Thyroid gland (tissue), 4 donors: ENCODE data around the gene FARS2. TPM values are rescaled to one million over a fixed set of nuclear protein-coding genes. Genes with fewer than 3 reads are reported as not detected.

Experiments
- DNase-seq, 2 donors: peaks; one replicate each; pipeline ENCODE4 v3.0.0-alpha.2; 2019
- H3K27ac ChIP-seq, 3 donors: fragments of 200-600 bp; sonication (generic); 1 replicate in 2 of 3; 2 replicates in 1 of 3; pipeline ENCODE4 v1.5.1; 2016 to 2019; ENCODE audit warnings: mild to moderate bottlenecking in 1 of 3, moderate library complexity in 1 of 3
- H3K27me3 ChIP-seq: fragments of 200-600 bp; sonication (generic); one replicate; pipeline ENCODE4 v1.5.1; 2019
- H3K36me3 ChIP-seq, 2 donors: fragments of 200-600 bp; sonication (generic); one replicate each; pipeline ENCODE4 v1.5.1; 2016 to 2019
- H3K4me1 ChIP-seq, 2 donors: fragments of 200-600 bp; sonication (generic); one replicate each; pipeline ENCODE4 v1.5.1; 2017 to 2019
- H3K4me3 ChIP-seq, 3 donors: fragments of 200-600 bp; sonication (generic); replicated peaks in 1 of 3; 1 replicate in 2 of 3; 2 replicates in 1 of 3; pipeline ENCODE4 v1.5.1; 2016; ENCODE audit warnings: mild to moderate bottlenecking in 1 of 3
- H3K9me3 ChIP-seq: fragments of 200-600 bp; sonication (generic); one replicate; pipeline ENCODE4 v1.5.1; 2017
- POLR2A ChIP-seq, 2 donors: fragments of 450-650 bp; IDR thresholded peaks; one replicate each; pipeline ENCODE4 v1.6.1; 2017; ENCODE audit warnings: antibody characterized with exemption in 2 of 2, mild to moderate bottlenecking in 2 of 2, moderate library complexity in 1 of 2
- WGBS, 2 donors: methylation state at CpG; one replicate each; pipeline ENCODE4 v1.1.5; 2017; 5-methylcytosine and 5-hydroxymethylcytosine counted together
- intact Hi-C: fragments of 100-400 bp; cut with DNase I; formaldehyde crosslinking; loops from one replicate; pipeline ENCODE4 v1.15.1; 2023
- total RNA-seq, 4 donors: library from RNA; depleted of rRNA; stranded (reverse); fragments of >200 nt; gene quantifications; one replicate each; pipeline ENCODE4 v1.2.3, GENCODE V29; 2016
- TF ChIP-seq, protein P1 (sequence below), 6 experiments: fragments of 200-600 bp in 3 of 6; fragments of 450-650 bp in 3 of 6; sonication (generic) in 3 of 6; IDR thresholded peaks; one replicate each; pipeline ENCODE4 v1.5.1; 2016 to 2019; ENCODE audit warnings: antibody characterized with exemption in 6 of 6, mild to moderate bottlenecking in 2 of 6, inconsistent platforms in 1 of 6, moderate library complexity in 1 of 6

The FARS2 gene
- total RNA-seq, 4 donors from 2014 or later = 27.4 to 47.1 (median 34.2) TPM

DNA sequence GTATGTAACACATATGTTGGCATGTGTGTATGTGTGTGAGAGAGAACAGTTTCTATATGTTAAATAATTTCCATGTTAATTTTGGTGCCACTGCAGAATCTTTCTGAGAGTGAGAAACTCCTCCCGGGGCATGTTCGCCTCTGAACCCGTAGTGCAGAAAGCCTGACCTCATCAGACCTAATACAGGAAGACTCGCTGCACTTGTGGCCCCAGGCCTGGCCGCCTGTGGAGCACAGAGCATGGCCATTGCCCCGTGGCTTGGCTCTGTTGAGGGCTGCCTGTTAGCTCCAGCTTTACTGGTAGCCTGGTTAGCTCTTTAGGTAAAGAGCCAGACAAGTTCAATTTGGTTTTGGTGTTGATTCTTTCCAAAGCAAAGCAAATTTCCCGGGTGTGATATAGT lies 25.5 kb downstream of the FARS2 start:
- DNase-seq = no peak
- intact Hi-C loops = no loop called here
- H3K36me3 ChIP-seq = no peaks in the 10 kb centered on the region
- no peak for TF ChIP-seq POLR2A (IDR thresholded peaks at IDR 0.05)
- TF ChIP-seq, protein P1, sequence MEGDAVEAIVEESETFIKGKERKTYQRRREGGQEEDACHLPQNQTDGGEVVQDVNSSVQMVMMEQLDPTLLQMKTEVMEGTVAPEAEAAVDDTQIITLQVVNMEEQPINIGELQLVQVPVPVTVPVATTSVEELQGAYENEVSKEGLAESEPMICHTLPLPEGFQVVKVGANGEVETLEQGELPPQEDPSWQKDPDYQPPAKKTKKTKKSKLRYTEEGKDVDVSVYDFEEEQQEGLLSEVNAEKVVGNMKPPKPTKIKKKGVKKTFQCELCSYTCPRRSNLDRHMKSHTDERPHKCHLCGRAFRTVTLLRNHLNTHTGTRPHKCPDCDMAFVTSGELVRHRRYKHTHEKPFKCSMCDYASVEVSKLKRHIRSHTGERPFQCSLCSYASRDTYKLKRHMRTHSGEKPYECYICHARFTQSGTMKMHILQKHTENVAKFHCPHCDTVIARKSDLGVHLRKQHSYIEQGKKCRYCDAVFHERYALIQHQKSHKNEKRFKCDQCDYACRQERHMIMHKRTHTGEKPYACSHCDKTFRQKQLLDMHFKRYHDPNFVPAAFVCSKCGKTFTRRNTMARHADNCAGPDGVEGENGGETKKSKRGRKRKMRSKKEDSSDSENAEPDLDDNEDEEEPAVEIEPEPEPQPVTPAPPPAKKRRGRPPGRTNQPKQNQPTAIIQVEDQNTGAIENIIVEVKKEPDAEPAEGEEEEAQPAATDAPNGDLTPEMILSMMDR (IDR thresholded peaks at IDR 0.05) = no peak
- no peak overlapping the region for H3K4me3 ChIP-seq
- H3K27ac ChIP-seq = peak overlapping the region in 1 of 3 donors; percentile 62
- no peaks in the 10 kb centered on the region for H3K9me3 ChIP-seq
- no peaks in the 10 kb centered on the region for H3K27me3 ChIP-seq
- H3K4me1 ChIP-seq = peaks cover 7 to 17% of the 10 kb centered on the region in 2 donors
- 90 to 93% methylated on average over 7 of the region's 7 CpGs for WGBS, 2 donors

DNA sequence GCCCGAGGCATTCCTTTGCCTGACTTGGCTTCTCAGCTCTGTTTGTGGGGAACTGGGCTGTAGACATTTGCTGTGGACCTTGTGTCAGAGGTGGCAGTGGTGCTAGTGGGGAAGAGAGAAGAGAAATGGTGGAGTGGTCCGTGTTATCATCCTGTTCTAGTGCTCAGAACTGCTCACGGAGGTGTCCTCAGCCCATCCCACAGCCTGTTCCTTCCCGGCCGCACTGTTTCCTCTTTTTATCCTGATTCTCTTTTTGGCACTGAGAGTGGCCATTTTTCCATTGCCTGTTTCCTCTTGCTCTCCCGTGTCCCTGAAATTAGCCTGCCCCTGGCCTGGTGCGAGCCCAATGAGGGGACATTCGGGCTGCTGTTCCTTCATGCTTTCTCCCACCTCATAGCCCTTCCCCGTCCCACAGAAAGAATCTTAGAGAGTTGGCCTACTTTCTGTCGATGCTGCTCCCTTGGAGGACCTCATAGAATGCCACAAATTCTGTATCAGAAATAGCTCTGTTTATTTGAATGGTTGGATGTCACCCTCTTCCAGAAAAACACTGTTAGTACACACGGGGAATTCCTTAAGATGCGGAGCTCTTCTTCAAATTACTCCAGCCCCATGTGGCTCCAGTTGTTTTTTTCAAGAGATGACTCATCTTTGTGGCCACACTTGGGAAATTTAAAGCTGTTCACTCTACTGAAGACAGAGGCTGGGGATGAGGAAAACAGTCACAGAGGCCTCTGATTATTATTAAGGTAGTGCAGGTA lies 26.1 kb downstream of the FARS2 start:
- WGBS, 2 donors = 63 to 77% methylated on average over 12 of the region's 12 CpGs
- Histone ChIP-seq H3K27ac (peak overlapping the region; percentile 4 to 62 (median 54)), H3K4me3 (no peak overlapping the region), H3K4me1 (peaks cover 7 to 17% of the 10 kb centered on the region in 2 donors), H3K9me3 (no peaks in the 10 kb centered on the region), H3K27me3 (no peaks in the 10 kb centered on the region), H3K36me3 (no peaks in the 10 kb centered on the region)
- DNase-seq = no peak
- no peak for TF ChIP-seq POLR2A (IDR thresholded peaks at IDR 0.05)
- TF ChIP-seq, protein P1 (IDR thresholded peaks at IDR 0.05) = no peak
- intact Hi-C loops = no loop called here

DNA sequence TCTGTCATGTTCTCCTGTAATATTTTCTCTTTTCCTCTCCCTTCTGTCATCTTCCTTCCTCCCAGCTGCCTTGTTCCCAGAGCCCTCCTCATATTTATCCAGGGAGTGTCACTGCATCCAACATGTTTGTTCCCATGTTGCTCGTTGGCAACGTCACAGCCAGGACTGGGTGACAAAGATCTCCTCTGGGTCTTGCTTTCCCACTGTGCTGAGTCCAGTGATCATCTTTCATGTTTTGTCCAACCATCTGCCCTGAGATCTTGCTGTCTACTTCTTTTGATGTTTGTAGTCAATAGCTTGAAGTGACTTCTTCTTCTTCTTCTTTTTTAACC lies 26.6 kb downstream of the FARS2 start:
- Histone ChIP-seq H3K27me3 (no peaks in the 10 kb centered on the region), H3K9me3 (no peaks in the 10 kb centered on the region), H3K36me3 (no peaks in the 10 kb centered on the region), H3K4me1 (peaks cover 7 to 18% of the 10 kb centered on the region in 2 donors), H3K4me3 (no peak overlapping the region), H3K27ac (peak overlapping the region in 2 of 3 donors; percentile 54 to 62)
- intact Hi-C loops = no loop called here
- WGBS, 2 donors = 72 to 83% methylated on average over 2 of the region's 2 CpGs
- no peak for DNase-seq
- TF ChIP-seq POLR2A (IDR thresholded peaks at IDR 0.05) = no peak
- TF ChIP-seq, protein P1 (IDR thresholded peaks at IDR 0.05) = no peak

DNA sequence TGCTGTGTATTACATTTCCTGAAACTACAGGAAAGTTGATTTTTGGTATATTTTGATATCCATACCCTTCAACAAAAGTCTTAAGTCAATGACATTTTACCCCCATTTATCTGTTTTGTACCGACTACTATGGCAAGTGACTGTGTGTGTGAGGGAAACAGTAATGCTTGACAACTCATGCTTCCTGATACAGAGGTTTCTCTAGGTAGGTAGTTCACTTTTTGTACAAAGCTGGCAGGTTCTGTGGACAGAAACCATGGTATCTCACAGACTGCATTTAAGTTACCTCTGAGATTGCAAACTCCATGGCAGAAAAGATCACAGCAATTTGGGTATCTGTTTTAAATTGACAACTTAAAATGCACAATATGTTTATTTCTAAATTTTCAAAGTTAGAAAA lies 28.8 kb downstream of the FARS2 start:
- no peaks in the 10 kb centered on the region for H3K36me3 ChIP-seq
- intact Hi-C loops = no loop called here
- H3K9me3 ChIP-seq = no peaks in the 10 kb centered on the region
- peaks cover 14 to 37% of the 10 kb centered on the region in 2 donors for H3K4me1 ChIP-seq
- DNase-seq = no peak
- H3K4me3 ChIP-seq = no peak overlapping the region
- H3K27me3 ChIP-seq = no peaks in the 10 kb centered on the region
- no peak overlapping the region for H3K27ac ChIP-seq
- 93 to 94% methylated on average over 1 of the region's 1 CpG for WGBS, 2 donors
- no peak for TF ChIP-seq POLR2A (IDR thresholded peaks at IDR 0.05)
- TF ChIP-seq, protein P1 (IDR thresholded peaks at IDR 0.05) = no peak

DNA sequence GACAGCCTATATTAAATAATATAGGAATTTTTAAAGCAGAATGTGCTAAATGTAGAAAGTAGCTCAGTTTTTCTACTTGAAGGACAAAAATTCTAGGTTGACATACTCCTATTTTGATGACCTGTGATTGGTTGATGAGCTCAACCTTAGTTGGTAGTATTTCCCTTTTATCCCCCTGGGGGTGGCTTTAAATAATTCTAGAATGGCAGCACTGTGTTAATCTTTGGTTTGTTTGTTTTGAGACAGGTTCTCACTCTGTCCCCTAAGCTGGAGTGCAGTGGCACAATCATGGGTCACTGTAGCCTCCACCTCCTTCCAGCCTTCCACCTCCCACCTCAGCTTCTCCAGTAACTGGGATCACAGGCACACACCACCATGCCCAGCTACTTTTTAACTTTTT lies 29.2 kb downstream of the FARS2 start:
- H3K4me3 ChIP-seq = no peak overlapping the region
- H3K4me1 ChIP-seq = peaks cover 14 to 37% of the 10 kb centered on the region in 2 donors
- intact Hi-C loops = no loop called here
- no peak overlapping the region for H3K27ac ChIP-seq
- DNase-seq = no peak
- H3K9me3 ChIP-seq = no peaks in the 10 kb centered on the region
- H3K27me3 ChIP-seq = no peaks in the 10 kb centered on the region
- TF ChIP-seq POLR2A (IDR thresholded peaks at IDR 0.05) = no peak
- TF ChIP-seq, protein P1 (IDR thresholded peaks at IDR 0.05) = no peak
- H3K36me3 ChIP-seq = no peaks in the 10 kb centered on the region
